Left cardiac atrium (tissue), 4 donors: ENCODE measurements around the gene FGGY. TPM values are rescaled to one million over a fixed set of nuclear protein-coding genes. Genes with fewer than 3 reads are reported as not detected.

Source experiments
- ATAC-seq, 2 donors: fragments of 200-7000 bp; cut with Tn5 transposase; one replicate each; pipeline ENCODE4 v1.9.1; 2020; ENCODE audit warnings: mild to moderate bottlenecking in 2 of 2, moderate library complexity in 2 of 2
- DNase-seq: peaks from one replicate; pipeline ENCODE4 v3.0.0-alpha.2; 2020
- intact Hi-C, 2 donors: fragments of 100-400 bp; cut with DNase I; formaldehyde crosslinking; loops; one replicate each; pipeline versions ENCODE4 v1.14.1 to v1.15.1; 2022 to 2023
- total RNA-seq, 2 donors: library from RNA; stranded (reverse); fragmentation: NEBNext Ultra II Directional; extraction: Animal tissue kit (Norgen Biotek cat#: 25700); gene quantifications; one replicate each; pipeline ENCODE4 v1.2.1, GENCODE V29; 2021
- donor health status: DM: no; HTN: yes; CAD: no.
- donor health status: DM: no; HTN: yes; CAD: no; lungs with severe emphysema.
- donor health status: DM: yes; HTN: yes; CAD: no.
- donor health status: Dilated cardiomyopathy.

Gene FGGY
- total RNA-seq, 2 donors from 2014 or later: 14.0 to 21.6 TPM

DNA sequence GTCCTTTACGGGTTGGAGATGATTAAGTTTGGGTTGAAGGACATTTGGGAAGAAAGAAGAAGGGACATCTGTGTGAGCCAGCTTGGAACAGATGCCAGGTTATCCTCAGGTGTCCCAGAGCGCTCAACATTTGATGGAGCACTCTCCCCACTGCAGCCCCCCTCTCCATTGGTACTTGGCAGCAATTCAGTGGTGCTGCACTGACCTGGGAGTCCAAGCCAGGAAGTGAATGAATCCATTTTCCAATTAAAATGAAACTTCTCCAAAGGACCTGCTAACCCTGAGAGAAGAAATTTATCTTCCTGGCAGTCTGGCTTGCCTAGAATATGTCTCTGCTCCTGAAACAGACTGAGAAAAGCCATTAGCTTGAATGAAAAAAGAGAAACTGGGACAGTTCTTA is 67.1 kb downstream of the FGGY start:
- DNase-seq: no peak
- ATAC-seq: no peak
- intact Hi-C loops: no loop called here

DNA sequence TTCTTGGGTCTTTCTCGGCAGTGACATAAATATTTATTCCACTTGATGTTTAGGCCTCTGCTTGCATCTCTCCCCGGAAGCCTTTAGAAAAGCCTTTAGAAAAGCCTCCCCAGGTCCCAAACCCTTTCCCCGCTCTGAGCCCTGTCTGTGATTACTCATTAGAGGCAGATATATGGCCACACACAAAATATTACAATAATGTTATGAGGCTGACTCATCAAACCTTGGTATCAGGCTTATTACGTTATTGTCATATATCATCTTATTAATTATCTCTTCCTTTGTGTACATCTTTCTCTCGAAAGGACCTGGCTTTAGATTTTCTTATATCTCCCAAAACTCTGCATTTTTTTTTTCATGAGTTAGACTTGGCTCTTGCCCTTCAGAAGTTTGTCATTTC is 69.5 kb downstream of the FGGY start:
- intact Hi-C loops: no loop called here
- DNase-seq: no peak
- ATAC-seq: no peak

DNA sequence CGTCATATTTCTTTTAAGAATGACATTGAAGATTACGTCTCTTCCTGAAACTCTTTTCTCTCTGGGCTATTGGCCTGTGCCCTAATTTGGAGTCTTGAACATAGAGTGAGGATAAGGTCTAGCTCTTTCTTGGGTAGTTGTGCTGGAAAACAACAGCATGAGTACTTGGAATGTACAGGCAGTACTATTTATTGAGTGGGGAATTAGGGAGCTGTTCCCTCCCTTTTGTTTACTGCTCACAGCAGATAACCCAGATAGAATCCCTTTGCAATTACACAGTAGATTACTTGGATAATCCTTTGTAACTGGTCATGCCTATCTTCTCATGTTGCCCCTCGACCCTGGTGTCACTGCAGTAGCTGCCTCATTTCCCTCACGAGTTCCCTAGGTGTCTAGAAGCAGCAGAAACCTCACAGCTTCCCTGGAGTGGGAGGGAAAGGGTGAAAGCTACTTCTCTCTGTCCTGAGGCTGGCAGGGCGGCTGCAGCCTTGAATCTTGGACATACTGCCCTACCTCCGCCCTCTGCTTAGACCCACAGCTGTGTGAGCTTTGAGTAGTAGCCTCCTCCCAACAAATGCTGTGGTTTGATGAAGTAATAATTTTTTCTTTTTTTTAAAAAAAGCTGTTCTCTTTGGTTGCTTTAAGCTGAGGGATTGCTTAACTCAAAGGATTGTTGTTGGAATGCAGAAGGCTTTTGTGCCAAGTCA is 70.6 kb downstream of the FGGY start:
- DNase-seq: peak; percentile 65
- ATAC-seq: peak; percentile 89 to 99
- intact Hi-C loops: no loop called here

DNA sequence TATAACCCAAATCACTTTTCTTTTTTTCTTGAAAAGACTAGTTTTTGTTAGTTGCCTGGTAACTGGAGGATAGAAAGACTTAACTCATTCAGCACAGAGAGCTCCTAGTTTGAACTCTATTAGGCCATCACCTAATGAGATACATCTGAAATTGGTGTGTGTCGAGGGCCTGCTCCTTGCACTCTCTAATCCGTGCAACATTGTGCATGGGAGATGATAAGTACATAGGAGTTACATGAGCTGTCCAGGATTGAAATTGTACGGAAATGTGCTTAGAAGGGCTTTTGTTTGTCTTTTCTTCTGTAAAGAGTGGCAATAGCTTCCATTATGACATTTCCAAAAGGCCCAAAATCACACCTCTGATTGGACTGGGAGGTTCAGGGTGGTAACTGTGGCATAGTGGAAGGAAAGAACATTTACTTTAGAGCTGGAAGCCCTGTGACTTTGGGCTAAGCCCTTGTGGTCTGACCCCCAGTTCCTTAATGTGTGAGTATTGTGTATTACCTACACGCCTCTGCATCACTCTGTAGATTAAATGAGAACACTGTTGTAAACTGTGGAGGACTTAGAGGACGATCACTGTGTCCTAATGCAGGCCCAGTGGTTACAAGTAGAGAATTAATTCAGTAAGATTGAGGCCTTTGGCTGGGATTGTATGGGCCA is 71.2 kb downstream of the FGGY start:
- no peak for DNase-seq
- intact Hi-C loops: no loop called here
- ATAC-seq: no peak

DNA sequence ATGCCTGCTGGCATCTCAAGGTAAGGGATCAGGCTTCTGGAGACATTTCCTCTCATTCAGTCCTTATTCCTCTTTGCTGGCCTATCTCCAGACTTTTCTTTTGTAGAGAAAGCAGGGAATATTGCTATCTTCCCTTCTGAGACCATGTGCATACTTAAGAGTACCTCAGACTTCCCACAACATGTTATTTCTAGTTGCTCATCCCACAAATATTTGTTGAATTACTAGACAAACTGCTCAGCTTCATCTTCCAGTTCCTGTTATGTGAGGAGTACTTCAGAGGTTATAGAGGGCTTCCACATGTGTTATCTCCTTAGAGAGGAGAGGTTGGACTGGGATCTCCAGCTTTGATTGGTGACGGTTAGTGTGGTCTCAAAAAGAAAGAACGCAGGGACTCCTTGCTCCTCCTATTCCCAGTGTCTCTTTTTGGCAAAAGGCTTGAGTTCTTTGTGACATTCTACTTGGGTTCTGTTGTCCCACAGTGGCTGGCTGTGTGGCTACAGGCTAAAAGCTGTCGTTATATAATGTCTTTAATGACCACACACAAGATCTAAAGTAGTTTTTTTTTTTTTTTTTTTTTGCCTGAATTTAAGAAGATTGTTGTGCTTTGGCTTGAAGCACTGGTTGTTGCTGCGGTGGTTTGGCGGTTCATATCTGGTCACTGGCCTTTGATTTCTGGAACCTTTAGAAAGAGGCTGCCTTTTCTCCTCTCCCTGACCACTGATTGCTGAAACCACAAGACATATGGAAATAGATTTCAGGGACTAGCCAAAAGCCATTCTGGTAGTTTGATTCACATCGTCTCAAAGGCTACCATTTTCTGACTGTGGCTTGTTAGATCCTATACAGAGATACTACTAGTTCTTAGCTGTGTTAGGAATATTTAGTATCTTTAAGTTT is 78.7 kb downstream of the FGGY start:
- intact Hi-C loops: no loop called here
- no peak for DNase-seq
- ATAC-seq: peak; percentile 38 to 97

DNA sequence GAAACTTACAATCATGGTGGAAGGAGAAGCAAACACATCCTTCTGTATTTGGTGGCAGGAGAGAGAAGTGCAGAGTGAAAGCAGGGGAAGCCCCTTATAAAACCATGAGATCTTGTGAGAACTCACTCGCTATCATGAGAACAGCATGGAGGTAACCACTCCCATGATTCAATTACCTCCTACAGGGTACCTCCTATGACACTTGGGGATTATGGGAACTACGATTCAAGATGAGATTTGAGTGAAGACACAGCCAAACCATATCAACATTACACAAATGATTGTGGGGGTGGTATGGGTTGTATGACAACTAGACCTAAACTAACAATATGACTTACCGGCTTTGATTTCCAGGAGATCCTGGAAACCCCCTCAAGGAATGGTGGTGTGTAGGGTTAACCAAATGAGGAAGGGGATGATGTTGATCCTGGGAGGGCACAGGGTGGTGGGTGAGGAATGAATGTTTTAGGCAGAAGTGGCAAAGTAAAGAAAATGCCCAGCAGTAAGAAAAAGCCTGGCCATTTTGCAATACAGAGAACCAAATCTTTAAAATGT is 80.5 kb downstream of the FGGY start:
- no peak for DNase-seq
- intact Hi-C loops: no loop called here
- ATAC-seq: no peak

DNA sequence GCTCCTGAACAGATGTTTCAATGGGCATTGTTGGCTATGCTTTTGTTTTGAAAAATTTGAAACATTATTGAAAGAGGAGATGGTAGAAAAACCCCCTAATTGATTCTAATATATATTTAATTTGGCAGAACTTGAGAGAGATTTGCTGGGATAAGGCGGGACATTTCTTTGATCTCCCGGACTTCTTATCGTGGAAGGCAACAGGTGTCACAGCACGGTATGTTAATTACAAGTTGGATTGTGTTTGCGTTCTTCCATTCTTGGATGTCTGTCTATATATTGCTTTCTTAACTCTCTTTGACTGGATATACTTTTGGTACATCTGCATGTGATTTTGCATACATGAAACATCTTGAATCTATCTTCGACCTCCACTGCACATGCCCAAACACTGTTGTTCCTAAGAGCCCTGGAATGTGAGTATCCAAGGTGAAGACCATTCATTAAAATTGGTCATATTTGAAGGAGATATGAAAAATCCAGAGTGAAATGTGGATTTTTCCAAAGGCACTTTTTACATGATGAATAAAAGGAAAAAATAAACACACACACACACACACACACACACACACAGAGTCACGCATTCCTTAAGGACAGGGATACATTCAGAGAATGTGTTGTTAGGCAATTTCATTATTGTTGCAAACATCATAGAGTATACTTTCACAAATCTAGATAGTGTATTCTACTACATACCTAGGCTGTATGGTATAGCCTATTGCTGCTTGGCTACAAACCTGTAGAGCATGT is 81.9 kb downstream of the FGGY start:
- no peak for DNase-seq
- ATAC-seq: no peak
- intact Hi-C loops: no loop called here

DNA sequence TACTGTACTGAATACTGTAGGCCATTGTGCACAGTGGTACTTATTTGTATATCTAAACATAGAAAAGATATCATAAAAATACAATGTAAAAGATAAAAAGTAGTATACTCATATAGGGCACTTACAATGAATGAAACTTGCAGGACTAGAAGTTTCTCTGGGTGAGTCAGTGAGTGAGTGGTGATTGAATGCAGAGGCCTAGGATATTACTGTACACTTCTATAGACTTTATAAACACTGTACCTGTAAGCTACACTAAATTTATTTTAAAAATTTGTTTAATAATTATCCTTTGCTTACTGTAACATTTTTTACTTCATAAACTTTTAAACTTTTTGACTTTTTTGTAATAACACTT is 82.5 kb downstream of the FGGY start:
- DNase-seq (no peak), ATAC-seq (no peak)
- intact Hi-C loops: no loop called here

DNA sequence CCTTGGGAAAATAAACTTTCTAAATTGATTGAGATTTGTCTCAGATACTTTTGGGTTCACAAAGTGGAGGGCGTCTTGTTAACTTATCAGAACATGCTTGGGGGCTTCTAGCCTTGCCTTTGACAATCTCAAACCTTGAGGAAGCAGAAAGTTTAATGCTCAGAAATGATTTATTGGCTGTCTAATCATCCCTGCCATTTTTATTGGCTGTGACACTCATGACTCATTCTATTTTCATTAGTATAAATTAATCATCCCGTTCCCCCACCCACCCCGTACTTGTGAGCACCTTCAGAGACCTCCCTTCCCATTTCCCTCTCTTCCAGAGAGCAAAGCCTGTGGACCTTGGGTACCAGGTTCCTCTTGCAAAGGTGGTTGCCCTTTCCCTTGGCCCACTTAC is 87.1 kb downstream of the FGGY start:
- DNase-seq (no peak), ATAC-seq (no peak)
- intact Hi-C loops: no loop called here

DNA sequence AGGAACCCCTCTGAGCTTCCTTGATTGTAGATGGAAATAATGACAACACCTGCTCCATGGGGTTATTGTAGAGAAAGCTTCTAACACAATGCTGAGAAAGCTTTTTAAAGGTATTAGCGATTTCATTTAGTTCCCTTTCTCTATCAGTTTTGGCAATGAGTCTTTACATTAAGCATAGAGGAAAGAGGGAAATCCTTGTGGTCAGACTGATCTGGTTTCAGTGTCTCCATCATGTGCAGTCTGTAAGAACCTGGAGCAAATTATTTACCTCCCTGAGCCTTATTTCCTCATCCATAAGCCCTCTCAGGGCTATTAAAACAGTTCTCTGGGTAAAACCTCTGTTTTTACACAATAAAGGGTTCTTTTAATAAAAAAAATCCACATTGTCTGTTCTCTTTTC is 87.5 kb downstream of the FGGY start:
- no peak for DNase-seq
- ATAC-seq: no peak
- intact Hi-C loops: no loop called here

DNA sequence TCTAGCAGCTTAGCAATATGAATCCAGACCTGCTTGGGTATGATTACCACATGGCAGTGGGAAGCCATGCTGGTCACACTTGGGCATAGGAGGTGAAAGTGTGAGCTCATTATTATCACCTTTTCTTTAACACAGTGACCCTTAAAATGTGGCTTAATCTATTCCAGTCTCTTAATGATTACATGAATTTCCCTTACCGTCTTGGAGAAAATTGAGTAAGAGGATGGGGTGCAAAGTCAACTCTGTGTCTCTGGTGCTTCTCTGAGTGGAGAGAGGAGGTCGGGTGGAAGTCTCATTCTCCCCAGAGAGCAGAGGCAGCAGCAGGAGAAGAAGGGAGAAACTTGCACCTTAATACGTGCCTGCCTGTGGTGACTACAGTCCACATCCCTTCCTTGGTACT is 91.3 kb downstream of the FGGY start:
- DNase-seq: no peak
- intact Hi-C loops: no loop called here
- ATAC-seq: no peak

DNA sequence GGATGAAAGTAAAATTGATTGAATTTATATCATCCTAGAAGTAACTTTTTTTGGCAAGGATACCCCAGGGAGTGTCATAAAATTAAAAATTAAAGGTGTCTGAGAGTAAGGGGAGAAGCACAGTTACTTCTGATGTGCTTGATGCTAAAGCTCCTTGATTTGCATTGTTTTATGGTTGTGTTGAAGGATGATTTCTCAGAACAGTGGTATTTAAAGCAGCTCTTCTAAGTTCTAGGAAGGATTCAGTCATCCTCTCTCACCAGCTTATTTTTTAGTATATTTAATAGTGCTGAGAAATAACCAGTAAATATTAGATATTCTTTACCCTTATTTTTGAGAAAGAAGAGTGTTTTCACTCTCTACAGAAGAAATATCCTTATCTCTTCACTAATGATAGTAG is 93.0 kb downstream of the FGGY start:
- DNase-seq: no peak
- ATAC-seq: no peak
- intact Hi-C loops: no loop called here

DNA sequence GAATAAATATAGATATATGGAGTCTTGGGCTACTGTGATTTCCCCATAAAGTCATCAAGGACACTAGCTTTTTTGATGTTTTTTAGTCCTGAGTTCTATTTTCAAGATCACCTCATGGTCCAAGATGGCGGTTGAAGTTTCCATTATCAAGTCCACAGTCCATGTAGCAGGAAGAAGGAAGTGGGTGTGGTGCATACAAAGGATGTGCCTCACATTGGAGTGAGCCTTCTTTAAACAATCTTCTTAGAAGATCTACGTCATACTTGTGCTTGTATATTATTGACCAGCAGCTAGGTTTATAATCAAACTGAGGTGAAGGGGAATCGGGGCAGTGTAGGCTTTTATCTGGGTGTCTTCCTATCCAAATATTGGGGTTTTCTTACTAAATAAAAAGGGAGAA is 93.4 kb downstream of the FGGY start:
- ATAC-seq (no peak), DNase-seq (no peak)
- intact Hi-C loops: no loop called here

DNA sequence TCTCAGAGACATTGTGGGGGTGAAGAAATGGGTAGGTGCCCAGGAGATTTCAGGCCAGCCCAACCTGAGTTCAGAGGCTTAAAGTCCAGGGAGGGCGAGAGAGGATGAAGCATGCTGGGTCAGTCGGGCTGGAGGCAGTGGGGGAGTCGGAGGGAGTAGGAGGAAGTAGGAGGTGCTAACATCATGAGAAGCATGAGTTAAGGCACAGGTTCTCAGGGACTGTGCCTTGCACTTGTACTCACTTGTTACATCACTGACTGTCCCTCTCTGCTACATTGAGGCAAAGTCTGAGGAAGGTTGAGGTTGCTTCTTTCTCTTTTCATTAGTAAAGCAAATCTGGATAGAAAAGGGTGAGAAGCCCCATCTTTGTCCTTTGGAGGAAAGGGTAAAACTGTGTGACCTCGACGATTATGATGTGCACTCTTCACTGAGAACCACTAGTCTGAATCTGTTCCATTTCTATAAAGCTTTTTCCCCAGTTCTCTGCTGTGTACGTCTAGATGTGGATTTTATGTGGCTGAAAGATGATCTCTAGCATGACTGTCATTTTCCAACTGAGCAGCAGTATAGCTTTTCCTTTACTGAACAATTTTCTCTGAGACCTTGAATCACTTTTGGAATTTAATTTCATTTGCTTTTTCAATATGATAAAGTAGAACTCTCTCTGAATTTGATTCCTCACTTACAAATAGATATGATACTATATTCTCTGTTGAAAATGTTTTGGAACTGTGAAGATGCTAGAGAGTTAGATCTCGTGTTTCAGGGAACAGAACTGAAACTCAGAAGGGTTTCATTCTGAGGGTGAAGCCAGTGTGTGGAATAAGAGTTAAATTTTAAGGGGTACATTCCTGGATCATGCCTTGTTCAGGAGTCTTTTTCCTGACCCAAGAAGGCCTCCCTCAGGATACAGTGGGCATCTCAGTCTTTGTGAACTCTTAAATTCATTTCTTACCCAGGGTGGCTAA is 94.6 kb downstream of the FGGY start:
- intact Hi-C loops: no loop called here
- DNase-seq (no peak), ATAC-seq (no peak)

DNA sequence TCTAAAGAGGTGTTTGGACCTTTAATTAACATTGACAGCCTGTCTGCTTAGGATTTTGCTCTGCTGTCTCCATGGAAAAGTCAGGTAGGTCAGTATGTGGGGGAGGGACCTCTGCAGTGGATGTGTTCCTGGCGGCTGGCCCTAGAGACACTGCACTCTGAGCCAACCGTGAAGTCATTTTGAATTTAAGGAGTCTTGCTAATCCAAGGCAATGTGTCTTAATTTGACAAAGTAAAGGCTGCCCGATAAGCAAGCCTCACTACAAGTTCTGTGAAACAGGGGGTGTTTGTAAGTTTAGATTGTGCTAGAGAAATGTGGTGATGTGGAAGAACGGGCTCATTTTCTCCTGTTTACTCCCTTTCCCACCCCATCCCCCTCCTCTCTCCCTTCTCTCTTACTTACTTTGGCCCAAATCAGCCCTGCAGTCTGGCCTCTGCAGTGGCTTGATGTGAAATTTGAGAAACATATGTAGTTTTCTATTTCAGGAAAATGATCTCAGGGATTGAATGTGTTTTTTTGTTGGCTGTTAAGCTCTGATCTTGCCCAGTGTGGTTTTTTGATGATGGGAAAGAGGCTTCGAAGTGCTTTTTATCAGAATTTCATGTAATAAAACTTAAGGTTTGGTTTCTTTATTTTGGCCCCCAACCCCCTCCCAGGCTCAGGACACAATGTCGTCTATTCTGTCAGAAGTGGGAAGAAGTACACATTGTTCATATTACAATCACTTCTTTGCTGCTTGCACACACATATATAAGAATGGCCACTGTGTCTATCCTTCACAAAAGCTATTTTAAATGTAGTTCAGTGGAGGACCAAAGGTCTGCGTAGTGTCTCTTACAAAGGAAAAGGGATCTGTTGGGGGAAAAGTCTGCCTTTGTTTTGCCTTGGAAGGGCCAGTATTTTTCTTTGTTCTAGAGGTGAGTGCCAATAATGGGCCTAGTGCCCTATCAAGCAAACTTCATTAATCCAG is 96.6 kb downstream of the FGGY start:
- DNase-seq: peak; percentile 80
- ATAC-seq: peak; percentile 93 to 98
- intact Hi-C loops: no loop called here

DNA sequence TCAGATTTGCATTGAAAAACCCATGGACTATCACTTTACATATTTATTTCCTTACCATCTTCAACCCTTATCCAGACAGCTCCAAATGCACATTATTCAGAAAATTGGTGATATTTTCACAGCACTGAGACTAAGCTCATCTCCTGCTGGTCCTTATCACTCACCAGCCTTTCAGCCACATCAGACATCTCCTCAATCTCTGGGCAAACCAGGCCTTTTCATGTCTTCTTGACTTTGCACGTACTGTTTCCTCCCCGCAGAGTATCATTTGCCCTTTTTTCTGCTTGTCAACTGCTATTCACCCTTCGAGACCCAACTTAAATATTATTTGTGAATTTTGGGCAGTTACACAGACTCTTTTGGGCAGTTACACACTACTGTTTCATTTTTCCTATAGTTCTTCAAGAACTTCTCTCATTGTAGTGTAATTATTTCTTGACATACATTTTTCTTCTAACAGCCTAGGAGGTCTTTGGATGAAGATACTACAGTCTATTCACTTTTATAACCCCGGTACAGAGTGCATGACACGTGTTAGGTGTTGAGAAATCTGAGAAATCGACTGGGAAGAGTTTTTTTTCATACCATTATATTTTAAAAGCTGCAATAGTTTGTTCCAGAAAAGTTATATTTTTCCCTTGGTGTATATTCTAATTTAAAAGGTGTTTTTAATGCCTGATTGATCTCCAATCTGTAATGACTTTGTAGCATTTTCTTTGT is 98.0 kb downstream of the FGGY start:
- DNase-seq (no peak), ATAC-seq (no peak)
- intact Hi-C loops: no loop called here
